H1 (cell line): ENCODE data around the gene COLEC11. TPM values are rescaled to one million over a fixed set of nuclear protein-coding genes. Genes with fewer than 3 reads are reported as not detected.

Experiments
- CTCF ChIP-seq, 3 experiments: IDR thresholded peaks; 1 replicate in 2 of 3; 2 replicates in 1 of 3; pipeline versions ENCODE4 v1.5.1 to v1.6.1; 2011; ENCODE audit warnings: low read length in 3 of 3, mild to moderate bottlenecking in 3 of 3, inconsistent platforms in 2 of 3, low read depth in 1 of 3, moderate library complexity in 1 of 3; ENCODE audit not compliant: insufficient read depth in 1 of 3; ENCODE audit errors: control extremely low read depth in 1 of 3
- E2F6 ChIP-seq: IDR thresholded peaks from 2 replicates; pipeline ENCODE4 v1.6.1; 2012; ENCODE audit warnings: inconsistent platforms
- KDM1A ChIP-seq: fragments of 200-600, 300-600 bp; sonication (generic); IDR thresholded peaks from 2 replicates; pipeline ENCODE4 v1.7.1; 2016; ENCODE audit warnings: mild to moderate bottlenecking, low read length, borderline replicate concordance
- NANOG ChIP-seq: IDR thresholded peaks from 2 replicates; pipeline ENCODE4 v1.6.1; 2011; ENCODE audit warnings: low read length, low read depth, mild to moderate bottlenecking, inconsistent platforms; ENCODE audit not compliant: insufficient read depth, poor library complexity, severe bottlenecking
- SUZ12 ChIP-seq: fragments of 200-600 bp; sonication (generic); IDR thresholded peaks from 2 replicates; pipeline ENCODE4 v1.6.1; 2012; ENCODE audit warnings: mild to moderate bottlenecking, inconsistent platforms, low read length, moderate library complexity, mixed read lengths
- polyA plus RNA-seq, 7 experiments: library from polyadenylated mRNA; depleted of rRNA in 3 of 7; stranded (reverse) in 5 of 7; unstranded in 2 of 7; fragments of >200 nt in 5 of 7; fragments of 200-250 nt in 2 of 7; gene quantifications; 1 replicate in 5 of 7; 2 replicates in 1 of 7; 4 replicates in 1 of 7; pipeline versions ENCODE4 v1.2.1 to v1.2.3, GENCODE V29; 2011 to 2013; ENCODE audit warnings: missing spikeins in 2 of 7, mixed read lengths in 2 of 7
- total RNA-seq: library from RNA; stranded (reverse); fragmentation: NEBNext Ultra II Directional; extraction: Animal tissue kit (Norgen Biotek cat#: 25700); gene quantifications from 2 replicates; pipeline ENCODE4 v1.2.1, GENCODE V29; 2021

COLEC11 gene
- total and polyA plus RNA-seq, 2 of the 8 experiments (the other 6 are each of a cell fraction or from before 2014, with no cell fraction given), result 0.47 to 0.80 TPM

- TF ChIP-seq CTCF (IDR thresholded peaks at IDR 0.05; ENCODE audit: control extremely low read depth in 1 of 3, insufficient read depth in 1 of 3, low read depth in 1 of 3, low read length in 3 of 3), result no peak
- no peak for TF ChIP-seq E2F6
- TF ChIP-seq SUZ12, result no peak
- TF ChIP-seq KDM1A, result no peak
- TF ChIP-seq NANOG, result no peak
Measured at GRCh38 chr2:3655871-3656761, 61.2 kb downstream of the COLEC11 start (continued).
